SKM-1 treated with dmso at 0.1 percent for 144 hours (cell line): Measurements from ENCODE around the gene SFMBT1.
A peak's percentile ranks its signal among the peaks of the same experiment; 100 is the strongest.

Experiments
- DNase-seq: peaks from one replicate; lab custom pipeline; 2025; ENCODE audit not compliant: unreplicated experiment; lab: John Stamatoyannopoulos, UW

SFMBT1 gene, protein sequence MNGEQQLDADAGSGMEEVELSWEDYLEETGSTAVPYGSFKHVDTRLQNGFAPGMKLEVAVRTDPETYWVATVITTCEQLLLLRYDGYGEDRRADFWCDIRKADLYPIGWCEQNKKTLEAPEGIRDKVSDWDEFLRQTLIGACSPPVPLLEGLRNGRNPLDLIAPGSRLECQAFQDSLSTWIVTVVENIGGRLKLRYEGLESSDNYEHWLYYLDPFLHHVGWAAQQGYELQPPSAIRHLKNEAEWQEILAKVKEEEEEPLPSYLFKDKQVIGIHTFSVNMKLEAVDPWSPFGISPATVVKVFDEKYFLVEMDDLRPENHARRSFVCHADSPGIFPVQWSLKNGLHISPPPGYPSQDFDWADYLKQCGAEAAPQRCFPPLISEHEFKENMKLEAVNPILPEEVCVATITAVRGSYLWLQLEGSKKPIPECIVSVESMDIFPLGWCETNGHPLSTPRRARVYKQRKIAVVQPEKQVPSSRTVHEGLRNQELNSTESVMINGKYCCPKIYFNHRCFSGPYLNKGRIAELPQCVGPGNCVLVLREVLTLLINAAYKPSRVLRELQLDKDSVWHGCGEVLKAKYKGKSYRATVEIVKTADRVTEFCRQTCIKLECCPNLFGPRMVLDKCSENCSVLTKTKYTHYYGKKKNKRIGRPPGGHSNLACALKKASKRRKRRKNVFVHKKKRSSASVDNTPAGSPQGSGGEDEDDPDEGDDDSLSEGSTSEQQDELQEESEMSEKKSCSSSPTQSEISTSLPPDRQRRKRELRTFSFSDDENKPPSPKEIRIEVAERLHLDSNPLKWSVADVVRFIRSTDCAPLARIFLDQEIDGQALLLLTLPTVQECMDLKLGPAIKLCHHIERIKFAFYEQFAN

DNA sequence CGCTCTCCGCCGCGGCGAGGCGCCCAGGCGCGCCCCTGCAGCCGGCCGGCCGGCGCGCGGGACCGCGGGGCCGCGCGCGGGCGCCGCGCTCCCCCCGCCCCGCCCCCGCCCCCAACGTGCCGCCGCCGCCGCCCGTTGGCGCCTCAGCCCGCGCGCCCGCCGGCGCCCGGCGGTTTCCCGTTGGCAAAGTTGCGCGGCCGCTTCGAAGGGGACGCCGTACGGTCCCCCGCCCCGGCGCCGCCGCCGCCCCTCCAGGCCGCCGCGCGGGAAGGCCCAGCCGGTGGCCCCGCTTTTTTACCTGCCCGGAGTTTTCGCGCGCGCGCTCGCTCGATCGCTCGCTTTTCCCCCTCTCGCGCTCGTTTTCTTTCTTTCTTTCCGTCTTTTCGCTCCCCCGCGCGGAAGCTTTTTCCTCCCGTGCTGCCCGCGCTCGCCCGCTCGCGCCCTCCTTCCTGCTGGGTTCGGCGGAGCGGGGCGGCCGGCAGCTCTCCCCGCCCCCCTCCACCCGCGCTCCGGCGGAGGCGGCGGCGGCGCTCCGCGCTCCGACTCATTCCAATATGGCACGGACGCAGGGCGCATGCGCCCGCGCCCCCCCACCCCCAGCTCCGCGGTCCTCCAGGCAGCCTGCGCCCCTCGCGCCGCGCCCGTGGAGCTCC lies at the start of gene SFMBT1:
SFMBT1 (minus strand) TSS at position 556 of the 653 bp plus-strand sequence. CDS start 76,945 bp downstream, outside the sequence.
- DNase-seq = peak; percentile 18

- DNase-seq = peak; percentile 49
Observed at GRCh38 chr3:53092942-53093341, 47.1 kb upstream of the SFMBT1 start.

- no peak for DNase-seq
Observed at GRCh38 chr3:53092216-53092615, 46.3 kb upstream of the SFMBT1 start.

GRCh38 chr3:53091011-53091410 lies 45.1 kb upstream of the SFMBT1 start:
- DNase-seq = no peak

DNA sequence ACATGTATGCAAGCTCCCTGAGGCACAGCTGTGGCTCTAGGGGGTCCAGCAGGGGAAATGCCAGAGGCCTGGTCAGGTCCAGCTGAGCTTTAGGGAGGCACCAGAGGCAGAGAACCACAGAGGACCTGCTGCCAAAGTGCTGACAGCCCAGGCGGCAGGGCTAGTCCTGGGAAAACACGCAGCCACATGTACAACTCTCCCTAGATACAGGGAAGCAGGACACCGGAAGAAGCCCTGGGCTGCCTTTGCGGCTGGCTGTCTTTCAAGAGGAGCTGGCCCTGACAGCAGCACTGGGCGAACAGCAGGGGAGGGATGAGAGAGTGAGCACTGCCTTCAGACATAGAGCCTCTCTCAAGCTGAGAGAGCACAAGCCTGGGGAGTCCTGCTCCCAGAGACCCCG lies 43.6 kb upstream of the SFMBT1 start:
- DNase-seq = no peak

DNA sequence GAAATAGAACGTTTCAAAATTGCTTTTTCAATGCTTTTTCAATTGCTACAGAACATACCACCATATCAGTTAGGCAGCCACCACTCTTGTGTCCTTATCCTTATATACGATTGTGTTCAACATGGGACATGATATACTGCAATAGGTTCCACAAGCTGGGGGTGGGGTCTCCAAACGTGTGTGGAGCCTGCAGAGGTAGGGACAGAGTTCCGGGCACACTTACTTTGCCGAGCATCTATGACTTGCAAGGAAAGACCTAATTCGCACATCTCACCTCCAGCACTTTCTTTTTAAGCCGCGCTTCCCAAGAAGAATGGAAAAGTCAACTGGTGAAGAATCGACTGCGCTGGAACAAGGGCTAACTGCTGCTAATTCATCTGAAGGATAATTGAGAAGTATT lies 39.6 kb upstream of the SFMBT1 start:
- no peak for DNase-seq

- no peak for DNase-seq
Observed at GRCh38 chr3:53084310-53085001, 38.6 kb upstream of the SFMBT1 start.

DNA sequence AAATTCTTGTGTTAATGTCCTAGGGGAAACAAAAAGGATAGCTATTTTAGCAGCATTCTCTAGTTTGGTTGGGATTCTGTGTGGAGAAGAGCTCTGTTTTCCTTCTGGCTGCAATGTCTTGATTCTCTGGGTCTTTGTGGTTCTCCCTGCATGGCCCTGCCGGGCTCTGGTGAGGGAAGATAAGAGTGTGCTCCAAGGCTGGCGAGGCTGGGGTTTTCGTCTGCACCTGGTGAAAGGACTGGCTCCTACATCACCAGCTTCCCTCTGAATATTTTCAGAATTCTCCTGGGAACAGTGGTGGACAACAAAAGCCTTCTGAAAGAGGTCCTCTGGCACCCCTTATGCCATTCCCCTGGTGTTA lies 38.1 kb upstream of the SFMBT1 start:
- DNase-seq = no peak

GRCh38 chr3:53083521-53083920 lies 37.6 kb upstream of the SFMBT1 start:
- no peak for DNase-seq

GRCh38 chr3:53082736-53083135 lies 36.9 kb upstream of the SFMBT1 start:
- DNase-seq = no peak

GRCh38 chr3:53081318-53081717 lies 35.4 kb upstream of the SFMBT1 start:
- DNase-seq = no peak

GRCh38 chr3:53080612-53081205 lies 34.8 kb upstream of the SFMBT1 start:
- DNase-seq = peak; percentile 5

GRCh38 chr3:53079791-53080555 lies 34.1 kb upstream of the SFMBT1 start:
- no peak for DNase-seq

DNA sequence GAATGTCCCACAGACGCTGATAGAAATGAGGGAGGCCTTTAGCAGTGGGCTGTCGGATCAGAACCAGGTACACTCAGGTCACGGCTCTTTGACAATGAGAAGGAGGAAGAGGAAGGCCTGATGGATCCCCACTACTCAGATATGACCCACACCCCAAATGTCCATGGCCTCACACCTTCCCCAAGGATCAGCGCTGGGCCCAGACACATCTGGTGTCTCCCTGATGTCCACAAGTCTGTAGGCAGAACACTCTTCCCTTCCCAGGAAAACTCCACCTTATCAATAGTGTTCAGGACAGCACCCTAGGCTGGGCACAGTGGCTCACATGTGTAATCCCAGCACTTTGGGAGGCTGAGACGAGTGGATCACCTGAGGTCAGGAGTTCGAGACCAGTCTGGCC lies 33.3 kb upstream of the SFMBT1 start:
- no peak for DNase-seq

DNA sequence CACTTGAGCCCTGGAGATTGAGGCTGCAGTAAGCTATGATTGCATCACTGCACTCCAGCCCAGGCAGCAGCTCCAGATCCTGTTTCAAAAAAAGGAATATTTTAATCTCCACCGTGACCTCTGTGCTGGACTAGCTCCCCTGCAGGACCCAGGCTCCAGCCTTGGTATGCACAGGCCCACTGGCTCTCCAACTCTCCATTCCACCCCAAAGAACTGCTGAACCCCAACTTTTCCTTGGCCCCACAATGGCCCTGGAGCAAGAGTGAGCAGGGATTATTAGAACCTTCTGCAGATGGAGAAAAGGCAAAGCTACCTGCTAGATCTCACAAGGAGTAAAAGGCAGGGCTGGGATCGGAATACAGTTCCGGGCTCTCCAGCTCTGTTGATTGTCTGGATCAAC lies 32.8 kb upstream of the SFMBT1 start:
- no peak for DNase-seq

- no peak for DNase-seq
Observed at GRCh38 chr3:53077476-53078220, 31.8 kb upstream of the SFMBT1 start.

DNA sequence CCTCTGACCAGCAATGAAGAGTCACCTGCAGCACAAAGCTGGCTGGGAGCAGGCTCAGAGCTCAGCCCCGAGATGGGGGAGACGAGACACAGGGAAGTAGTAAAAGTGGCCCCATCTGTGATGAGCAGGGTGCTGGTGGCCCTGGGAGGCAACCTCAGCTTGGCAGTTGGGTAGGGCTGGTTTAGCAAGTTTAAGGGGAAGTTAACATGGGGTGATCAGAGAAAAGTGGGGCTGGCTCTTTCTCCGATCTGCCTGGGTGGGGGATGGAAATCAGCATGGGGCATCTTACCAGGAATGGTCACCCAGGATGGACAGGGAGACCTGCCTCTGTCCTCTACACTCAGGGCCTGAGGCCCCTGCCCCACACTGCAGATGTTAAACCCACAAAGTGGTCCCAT lies 29.9 kb upstream of the SFMBT1 start:
- no peak for DNase-seq

- DNase-seq = no peak
Observed at GRCh38 chr3:53074761-53075742, 29.2 kb upstream of the SFMBT1 start.
